Amniotic epithelial cell (primary cell): Measurements from ENCODE around the gene ADPRHL1.
"Not testable (repeated sequence)": the region's sequence is repeated elsewhere in the genome, so short reads cannot be mapped to it uniquely, and the experiment has no call there.

Experiments used
- DNase-seq: peaks from one replicate; pipeline ENCODE4 v3.0.0-alpha.2; 2010; ENCODE audit warnings: low read depth

ADPRHL1 gene

DNA sequence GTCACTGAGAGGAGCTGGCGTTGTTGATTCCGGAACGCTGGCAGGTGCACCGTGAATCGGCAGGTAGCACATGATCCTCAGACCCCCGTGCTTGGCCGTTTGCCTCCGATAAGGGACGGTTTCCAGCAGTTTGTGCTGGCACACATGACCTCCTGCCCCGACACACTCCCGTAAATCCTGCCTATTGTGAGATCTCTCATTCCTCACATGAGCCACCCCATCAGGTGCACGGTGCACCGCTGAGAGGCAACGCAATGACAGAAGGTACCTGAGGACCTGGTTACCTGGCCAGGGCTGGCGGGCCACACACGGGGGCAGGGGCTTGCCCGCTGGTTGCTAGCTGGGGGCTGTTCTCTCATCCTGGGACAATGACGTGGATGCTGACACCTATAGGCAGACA, 2.1 kb upstream of the ADPRHL1 start:
- no peak for DNase-seq

DNA sequence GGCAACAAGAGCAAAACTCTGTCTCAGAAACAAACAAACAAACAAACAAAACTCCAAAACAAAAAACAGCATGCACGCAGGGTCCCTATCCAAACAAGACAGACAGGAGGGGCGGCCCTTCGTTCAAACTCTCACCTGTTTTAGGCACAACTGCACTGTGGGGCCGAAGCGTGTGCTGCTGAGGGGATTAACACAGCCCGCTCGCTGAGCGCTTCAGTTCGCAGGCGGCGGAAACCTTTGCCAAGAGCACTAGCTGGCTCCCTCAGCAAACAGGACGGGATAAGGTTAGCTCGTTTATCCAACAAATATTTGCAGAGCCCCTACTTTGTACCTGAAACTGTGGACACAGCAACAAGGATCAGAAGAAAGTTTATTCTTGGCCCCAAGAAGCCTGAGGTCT, 1.6 kb upstream of the ADPRHL1 start:
- DNase-seq, result no peak

- no peak for DNase-seq
Observed at GRCh38 chr13:113452466-113452865, 822 bp downstream of the ADPRHL1 start.

DNA sequence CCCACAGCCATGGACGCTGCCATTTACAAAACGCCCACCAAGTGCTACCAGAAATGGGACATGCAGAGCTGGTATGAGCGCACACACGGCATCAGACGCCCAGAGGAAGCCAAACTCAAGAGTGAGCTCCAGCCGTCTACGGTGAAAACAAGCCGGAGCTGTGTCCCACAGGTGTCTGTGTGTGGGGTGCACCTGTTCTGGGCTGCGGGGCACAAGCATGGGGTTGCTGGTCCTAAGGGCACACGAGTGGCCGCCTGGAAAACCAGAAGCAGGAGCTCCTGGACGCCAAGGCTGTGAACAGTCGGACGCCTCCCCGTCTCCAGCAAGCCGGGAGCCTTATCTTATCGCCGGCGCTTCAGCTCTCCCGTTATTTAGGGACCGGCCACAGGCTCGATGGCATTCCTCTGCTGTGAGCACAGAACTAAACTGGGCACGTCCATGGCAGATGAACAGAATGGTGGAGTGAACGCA, 1.3 kb downstream of the ADPRHL1 start:
- no peak for DNase-seq

DNA sequence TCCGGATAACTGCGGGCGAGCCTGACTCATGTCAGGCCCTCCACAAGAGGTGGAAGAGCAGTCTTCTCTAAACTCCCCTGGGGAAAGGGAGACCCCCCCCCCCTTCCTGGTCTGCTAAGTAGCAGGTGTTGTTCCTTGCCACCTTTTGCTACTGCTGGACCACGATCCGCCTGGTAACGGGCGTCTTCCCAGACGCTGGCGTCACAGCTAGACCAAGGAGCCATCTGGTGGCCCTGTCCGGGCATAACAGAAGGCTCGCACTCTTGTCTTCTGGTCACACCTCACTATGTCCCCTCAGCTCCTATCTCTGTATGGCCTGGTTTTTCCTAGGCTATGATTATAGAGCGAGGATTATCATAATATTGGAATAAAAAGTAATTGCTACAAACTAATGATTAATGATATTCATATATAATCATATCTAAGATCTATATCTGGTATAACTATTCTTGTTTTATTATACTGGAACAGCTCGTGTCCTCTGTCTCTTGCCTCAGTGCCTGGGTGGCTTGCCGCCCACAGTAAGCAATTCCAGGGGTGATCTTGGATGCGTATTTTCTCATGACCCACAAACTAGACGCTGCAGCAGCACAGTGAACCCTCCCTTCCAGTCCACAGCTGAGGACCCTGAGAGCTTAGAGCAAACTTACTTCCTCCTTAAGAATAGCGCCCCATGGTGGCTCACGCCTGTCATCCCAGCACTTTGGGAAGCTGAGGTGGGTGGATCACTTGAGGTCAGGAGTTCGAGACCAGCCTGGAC, 2.2 kb downstream of the ADPRHL1 start:
- not testable (repeated sequence) for DNase-seq

- not testable (repeated sequence) for DNase-seq
Observed at GRCh38 chr13:113450348-113450744, 2.9 kb downstream of the ADPRHL1 start.

GRCh38 chr13:113449693-113450347, 3.5 kb downstream of the ADPRHL1 start:
- no peak for DNase-seq

DNA sequence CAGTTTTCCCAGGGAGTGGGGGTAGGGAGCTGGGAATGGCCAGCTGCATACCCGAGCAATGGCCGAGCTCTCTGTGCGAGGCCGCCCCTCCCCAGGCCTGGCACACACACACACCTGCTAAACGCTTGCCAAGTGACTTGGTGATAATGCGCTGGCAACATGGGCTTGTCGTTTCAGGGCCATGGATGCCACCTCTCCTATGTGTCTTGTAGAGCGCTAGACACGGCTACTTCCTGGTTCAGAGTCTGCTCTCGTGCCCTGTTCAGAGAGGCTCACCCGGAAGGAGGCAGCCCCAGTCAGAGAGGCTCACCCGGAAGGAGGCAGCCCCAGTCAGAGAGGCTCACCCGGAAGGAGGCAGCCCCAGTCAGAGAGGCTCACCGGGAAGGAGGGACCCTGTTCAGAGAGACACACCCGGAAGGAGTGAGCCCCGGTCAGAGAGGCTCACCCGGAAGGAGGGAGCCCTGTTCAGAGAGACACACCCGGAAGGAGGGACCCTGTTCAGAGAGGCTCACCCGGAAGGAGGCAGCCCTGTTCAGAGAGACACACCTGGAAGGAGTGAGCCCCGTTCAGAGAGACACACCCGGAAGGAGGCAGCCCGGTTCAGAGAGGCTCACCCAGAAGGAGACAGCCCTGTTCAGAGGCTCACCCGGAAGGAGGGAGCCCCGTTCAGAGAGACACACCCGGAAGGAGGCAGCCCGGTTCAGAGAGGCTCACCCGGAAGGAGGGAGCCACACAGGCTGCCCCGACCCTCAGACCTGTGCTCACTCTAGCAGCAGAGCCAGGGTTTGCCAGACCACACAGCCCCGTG, 4.2 kb downstream of the ADPRHL1 start:
- DNase-seq, result no peak

GRCh38 chr13:113448545-113448884, 4.8 kb downstream of the ADPRHL1 start:
- peak; percentile 24 for DNase-seq

- no peak for DNase-seq
Observed at GRCh38 chr13:113447596-113447995, 5.7 kb downstream of the ADPRHL1 start.

DNA sequence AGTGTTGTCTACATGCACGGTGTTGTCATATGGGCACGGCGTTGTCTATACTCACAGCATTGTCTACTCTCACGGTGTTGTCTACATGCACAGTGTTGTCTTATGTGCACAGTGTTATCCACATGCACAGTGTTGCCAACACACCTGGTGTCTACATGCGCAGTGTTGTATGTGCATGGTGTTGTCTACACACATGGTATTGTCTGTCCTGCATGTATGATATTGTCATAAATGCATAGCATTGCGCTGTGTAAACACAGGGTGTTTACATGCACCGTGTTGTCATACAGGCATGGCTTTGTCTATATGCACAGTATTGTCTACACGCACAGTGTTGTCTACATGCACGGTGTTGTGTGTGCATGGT, 6.8 kb downstream of the ADPRHL1 start:
- no peak for DNase-seq

DNA sequence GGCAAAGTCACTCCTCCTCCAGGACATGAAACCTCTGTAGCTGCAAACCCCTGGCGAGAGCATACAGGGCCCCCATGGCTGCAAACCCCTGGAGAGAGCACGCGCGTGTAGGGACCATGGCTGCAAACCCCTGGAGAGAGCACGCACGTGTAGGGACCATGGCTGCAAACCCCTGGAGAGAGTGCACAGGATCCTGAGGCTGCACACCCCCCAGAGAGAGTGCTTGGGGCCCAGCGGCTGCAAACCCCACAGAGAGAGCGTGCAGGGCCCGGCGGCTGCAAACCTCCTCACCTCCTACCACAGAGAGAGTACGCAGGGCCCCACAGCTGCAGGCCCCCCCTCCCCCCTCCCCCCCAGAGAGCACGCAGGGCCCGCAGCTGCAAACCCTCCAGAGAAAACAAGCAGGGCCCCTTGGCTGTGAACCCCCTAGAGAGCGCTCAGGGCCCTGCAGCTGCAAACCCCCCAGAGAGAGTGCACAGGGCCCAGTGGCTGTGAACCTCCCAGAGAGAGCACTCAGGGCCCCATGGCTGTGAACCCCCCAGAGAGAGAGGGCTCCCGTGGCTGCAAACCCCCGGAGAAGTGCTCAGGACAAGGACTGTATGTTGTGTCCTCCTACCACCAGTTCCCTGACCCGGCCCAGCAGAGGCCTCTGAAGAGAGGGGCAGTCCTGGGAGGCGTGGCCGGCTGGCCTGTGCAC, 7.3 kb downstream of the ADPRHL1 start:
- DNase-seq, result no peak

DNA sequence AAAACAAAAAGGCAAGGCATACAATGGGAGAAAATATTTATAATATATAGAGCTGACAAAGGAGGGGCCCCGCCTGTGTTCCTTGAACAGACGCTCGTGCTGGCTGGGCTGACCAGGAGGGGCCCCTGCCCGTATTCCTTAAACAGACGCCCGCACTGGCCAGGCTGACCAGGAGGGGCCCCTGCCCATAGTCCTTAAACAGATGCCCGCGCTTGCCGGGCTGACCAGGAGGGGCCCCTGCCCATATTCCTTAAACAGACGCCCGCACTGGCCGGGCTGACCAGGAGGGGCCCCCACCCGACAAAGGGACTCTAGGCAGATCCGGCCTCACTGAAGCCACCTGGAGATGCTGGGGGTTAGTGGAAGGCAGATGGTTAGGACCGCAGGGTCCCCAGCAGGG, 9.3 kb downstream of the ADPRHL1 start:
- DNase-seq, result no peak

DNA sequence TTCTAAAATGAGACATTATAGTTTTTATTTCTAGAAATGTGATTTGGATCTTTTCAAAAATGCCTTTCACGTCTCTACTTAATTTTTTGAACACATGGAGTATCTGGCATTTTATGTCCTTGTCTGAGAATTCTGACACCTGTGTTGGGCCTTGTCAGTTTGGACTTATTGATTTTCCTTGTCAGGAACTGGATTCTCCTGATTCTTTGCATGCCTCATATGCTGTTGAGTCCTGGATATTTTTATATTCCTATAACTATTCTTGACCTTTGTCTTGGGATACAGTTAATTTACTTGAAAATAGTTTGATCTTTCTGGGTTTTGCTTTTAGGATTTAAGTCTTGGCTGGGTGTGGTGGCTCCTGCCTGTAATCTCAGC, 10.3 kb downstream of the ADPRHL1 start:
- no peak for DNase-seq

DNA sequence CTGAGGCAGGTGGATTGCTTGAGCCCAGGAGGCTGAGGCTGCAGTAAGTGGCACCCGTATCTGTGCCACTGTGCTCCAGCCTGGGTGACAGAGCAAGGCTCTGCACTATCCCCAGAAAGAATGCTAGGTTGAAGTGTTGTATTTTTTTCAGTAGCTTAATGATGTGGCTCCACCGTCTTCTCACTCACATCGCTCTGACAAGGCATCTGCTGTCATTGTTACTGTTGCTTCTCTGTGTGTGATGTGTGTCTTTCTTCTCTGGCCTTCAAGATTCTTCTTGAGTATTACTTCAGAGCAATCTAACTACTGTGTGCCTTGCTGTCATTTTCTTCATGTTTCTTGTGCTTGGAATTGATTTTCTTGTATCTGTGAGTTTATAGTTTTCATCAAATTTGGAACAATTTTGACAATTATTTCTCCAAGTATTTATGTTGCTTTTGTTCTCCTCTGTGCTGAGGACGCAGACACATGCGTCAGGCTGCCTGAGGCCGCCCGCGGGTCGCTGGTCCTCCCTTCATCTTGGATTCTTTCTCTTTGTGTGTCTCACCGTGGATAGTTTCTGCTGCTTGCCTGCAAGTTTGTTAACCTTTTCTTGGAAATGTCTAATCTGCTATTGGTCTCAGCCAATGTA, 10.8 kb downstream of the ADPRHL1 start:
- no peak for DNase-seq

DNA sequence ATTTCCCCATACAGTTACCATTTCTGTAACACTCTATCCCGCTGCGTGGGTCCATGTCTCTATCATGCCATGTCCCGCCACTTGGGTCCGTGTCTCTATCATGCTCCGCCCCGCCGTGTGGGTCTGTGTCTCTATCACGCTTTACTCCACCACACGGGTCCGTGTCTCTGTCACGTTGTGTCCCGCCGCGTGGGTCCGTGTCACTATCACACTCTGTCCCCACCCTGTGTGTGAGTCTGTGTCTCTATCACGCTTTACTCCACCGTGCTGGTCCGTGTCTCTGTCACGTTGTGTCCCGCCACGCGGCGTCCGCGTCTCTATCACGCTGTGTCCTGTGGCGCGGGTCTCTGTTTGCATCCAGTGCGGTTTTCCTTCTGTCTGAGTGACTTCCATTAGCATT, 11.6 kb downstream of the ADPRHL1 start:
- DNase-seq, result no peak

GRCh38 chr13:113437408-113438010, 15.8 kb downstream of the ADPRHL1 start:
- DNase-seq, result no peak

DNA sequence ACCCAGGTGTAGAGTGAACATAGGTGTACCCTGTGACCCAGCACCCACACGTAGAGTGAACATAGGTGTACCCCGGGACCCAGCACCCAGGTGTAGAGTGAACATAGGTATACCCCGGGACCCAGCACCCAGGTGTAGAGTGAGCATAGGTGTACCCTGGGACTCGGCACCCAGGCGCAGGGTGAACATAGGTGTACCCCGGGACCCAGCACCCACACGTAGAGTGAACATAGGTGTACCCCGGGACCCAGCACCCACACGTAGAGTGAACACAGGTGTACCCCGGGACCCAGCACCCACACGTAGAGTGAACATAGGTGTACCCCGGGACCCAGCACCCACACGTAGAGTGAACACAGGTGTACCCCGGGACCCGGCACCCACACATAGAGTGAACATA, 16.4 kb downstream of the ADPRHL1 start:
- not testable (repeated sequence) for DNase-seq

- not testable (repeated sequence) for DNase-seq
Observed at GRCh38 chr13:113435907-113436306, 17.4 kb downstream of the ADPRHL1 start.

- DNase-seq, result no peak
Observed at GRCh38 chr13:113433391-113433916, 19.8 kb downstream of the ADPRHL1 start.
